Measurements from ENCODE around the gene YWHAH. TPM values are rescaled to one million over a fixed set of nuclear protein-coding genes. Genes with fewer than 3 reads are reported as not detected.
A peak's percentile ranks its signal among the peaks of the same experiment; 100 is the strongest.

YWHAH gene
- total and polyA plus RNA-seq, 2 donors (not counting 1 experiment from before 2014, with no cell fraction given): 32.6 to 51.1 TPM

GRCh38 chr22:31968022-31968421, 23.7 kb downstream of the YWHAH start:
- POLR2A ChIA-PET: no interaction called here
- DNase-seq: no peak
- H3K27me3 Mint-ChIP-seq: peaks cover 3% of the 10 kb centered on the region
- no peak overlapping the region for H3K4me3 ChIP-seq (ENCODE audit: control extremely low read depth in 1 of 5, extremely low read depth in 1 of 5, insufficient read depth in 1 of 5, low read depth in 2 of 5, low read length in 4 of 5)
- intact Hi-C loops (cut with micrococcal nuclease): no loop called here
- CTCF ChIA-PET: interaction anchor here (1.3 to 1.4 kb wide), 3 partner anchors 9 to 20 kb away, joined by 4 to 6 read pairs (median 5); no protein-coding TSS in a partner anchor
- H2AFZ ChIP-seq (ENCODE audit: insufficient read depth, low read depth, low read length, poor library complexity, severe bottlenecking): no peak overlapping the region
- no peaks in the 10 kb centered on the region for H3K36me3 ChIP-seq (replicated peaks in 1 of 2; ENCODE audit: control extremely low read depth in 1 of 2, control insufficient read depth in 1 of 2, extremely low read depth in 1 of 2, insufficient read depth in 2 of 2, low read length in 1 of 2)
- H3K4me2 ChIP-seq (replicated peaks; ENCODE audit: low read depth, low read length, poor library complexity, severe bottlenecking): no peak overlapping the region
- TF ChIP-seq CTCF (IDR thresholded peaks at IDR 0.05) (no peak), EZH2 (IDR thresholded peaks at IDR 0.05; ENCODE audit: borderline replicate concordance, insufficient read depth, low read depth, low read length, poor library complexity, severe bottlenecking) (no peak)
- H3K4me3 Mint-ChIP-seq: no peak overlapping the region
- H3K27ac Mint-ChIP-seq: no peak overlapping the region
- WGBS (ENCODE audit: insufficient coverage): no CpG with 5 or more reads among the region's 9 CpGs
- H3K4me1 Mint-ChIP-seq: peaks cover 19% of the 10 kb centered on the region
- peaks cover 0 to 4% (median 0%) of the 10 kb centered on the region in 4 experiments for H3K27me3 ChIP-seq (replicated peaks in 1 of 4; ENCODE audit: control extremely low read depth in 1 of 4, control insufficient read depth in 3 of 4, insufficient read depth in 4 of 4, low read length in 3 of 4)
- H3K4me1 ChIP-seq (ENCODE audit: control insufficient read depth in 2 of 2, insufficient read depth in 2 of 2, low read length in 2 of 2): peaks cover 16 to 21% of the 10 kb centered on the region in 2 donors
- ATAC-seq (ENCODE audit: low read depth): no peak
- H3K27ac ChIP-seq (ENCODE audit: low read length in 2 of 2): no peak overlapping the region
- H3K79me2 ChIP-seq (ENCODE audit: control insufficient read depth, insufficient read depth, low read length): no peaks in the 10 kb centered on the region
- H3K9me3 ChIP-seq (ENCODE audit: control extremely low read depth in 1 of 3, control insufficient read depth in 2 of 3, insufficient read depth in 1 of 3, low read length in 2 of 3): peaks cover 0 to 4% (median 0%) of the 10 kb centered on the region in 3 donors
- no peaks in the 10 kb centered on the region for H4K20me1 ChIP-seq (ENCODE audit: control insufficient read depth, insufficient read depth, low read length, poor library complexity, severe bottlenecking)
- no peaks in the 10 kb centered on the region for H3K9me3 Mint-ChIP-seq (ENCODE audit: insufficient read depth)
- no peak overlapping the region for H3K9ac ChIP-seq (ENCODE audit: low read length)

DNA sequence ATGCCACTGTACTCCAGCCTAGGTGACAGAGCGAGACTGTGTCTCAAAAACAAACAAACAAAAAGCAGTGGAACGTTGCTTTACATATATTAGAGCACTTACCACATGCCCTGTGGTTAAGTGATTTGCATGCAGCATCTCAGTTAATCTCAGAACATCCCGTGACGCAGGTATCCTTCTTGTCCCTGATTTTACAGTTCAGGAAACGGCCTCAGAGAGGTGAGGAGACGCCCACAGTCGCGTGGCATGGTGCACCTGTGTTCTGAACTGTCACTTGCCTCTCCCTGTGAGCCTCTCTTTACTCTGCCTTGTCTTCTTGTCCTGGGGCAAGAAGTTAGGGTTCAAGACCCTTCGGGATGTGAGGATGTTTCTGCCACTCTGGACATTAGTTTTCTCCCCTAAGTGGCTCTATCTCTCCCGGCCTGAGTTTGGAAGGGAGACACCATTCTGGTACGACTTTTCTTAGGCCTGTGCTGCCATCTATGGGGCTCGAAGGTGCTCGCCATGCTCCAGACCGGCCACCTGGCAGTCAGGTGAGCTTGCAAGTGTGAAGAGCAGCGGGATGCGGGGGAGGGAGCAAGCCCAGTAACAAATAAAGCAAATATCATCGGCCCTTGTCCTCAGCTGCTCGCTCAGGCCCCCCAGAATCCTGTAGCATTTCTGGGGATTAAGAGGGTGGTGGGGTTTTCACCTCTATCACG, 25.6 kb downstream of the YWHAH start:
- peak overlapping the region; percentile 41 for H3K27ac Mint-ChIP-seq
- peak overlapping the region; percentile 59 for H3K9ac ChIP-seq (ENCODE audit: low read length)
- WGBS (ENCODE audit: insufficient coverage): 23% methylated on average over 11 of the region's 19 CpGs
- intact Hi-C loops (cut with micrococcal nuclease): loop anchor here (1.0 kb wide), 2 partner anchors 26 to 308 kb away; partner anchors contain the start of genes PISD and YWHAH
- peaks cover 0 to 4% (median 0%) of the 10 kb centered on the region in 3 donors for H3K9me3 ChIP-seq (ENCODE audit: control extremely low read depth in 1 of 3, control insufficient read depth in 2 of 3, insufficient read depth in 1 of 3, low read length in 2 of 3)
- peaks cover 3% of the 10 kb centered on the region for H3K27me3 Mint-ChIP-seq
- no peaks in the 10 kb centered on the region for H3K36me3 ChIP-seq (replicated peaks in 1 of 2; ENCODE audit: control extremely low read depth in 1 of 2, control insufficient read depth in 1 of 2, extremely low read depth in 1 of 2, insufficient read depth in 2 of 2, low read length in 1 of 2)
- H3K4me3 Mint-ChIP-seq: peak overlapping the region; percentile 88
- ChIA-PET POLR2A (no interaction called here), CTCF (interaction anchor here (0.6 to 2.6 kb wide), 20 partner anchors 9 to 621 kb away, joined by 3 to 15 read pairs (median 4); partner anchors contain the start of gene FBXO7)
- peak overlapping the region; percentile 86 for H2AFZ ChIP-seq (ENCODE audit: insufficient read depth, low read depth, low read length, poor library complexity, severe bottlenecking)
- H3K27me3 ChIP-seq (replicated peaks in 1 of 4; ENCODE audit: control extremely low read depth in 1 of 4, control insufficient read depth in 3 of 4, insufficient read depth in 4 of 4, low read length in 3 of 4): peaks cover 0 to 4% (median 0%) of the 10 kb centered on the region in 4 experiments
- DNase-seq (peak; percentile 81), ATAC-seq (ENCODE audit: low read depth) (peak; percentile 51)
- peaks cover 19% of the 10 kb centered on the region for H3K4me1 Mint-ChIP-seq
- H4K20me1 ChIP-seq (ENCODE audit: control insufficient read depth, insufficient read depth, low read length, poor library complexity, severe bottlenecking): no peaks in the 10 kb centered on the region
- peak overlapping the region; percentile 94 for H3K4me2 ChIP-seq (replicated peaks; ENCODE audit: low read depth, low read length, poor library complexity, severe bottlenecking)
- peaks cover 16 to 21% of the 10 kb centered on the region in 2 donors for H3K4me1 ChIP-seq (ENCODE audit: control insufficient read depth in 2 of 2, insufficient read depth in 2 of 2, low read length in 2 of 2)
- peak overlapping the region in 4 of 5 experiments; percentile 33 to 72 (median 48) for H3K4me3 ChIP-seq (ENCODE audit: control extremely low read depth in 1 of 5, extremely low read depth in 1 of 5, insufficient read depth in 1 of 5, low read depth in 2 of 5, low read length in 4 of 5)
- no peaks in the 10 kb centered on the region for H3K79me2 ChIP-seq (ENCODE audit: control insufficient read depth, insufficient read depth, low read length)
- TF ChIP-seq CTCF (IDR thresholded peaks at IDR 0.05) (no peak), EZH2 (IDR thresholded peaks at IDR 0.05; ENCODE audit: borderline replicate concordance, insufficient read depth, low read depth, low read length, poor library complexity, severe bottlenecking) (no peak)
- no peaks in the 10 kb centered on the region for H3K9me3 Mint-ChIP-seq (ENCODE audit: insufficient read depth)
- H3K27ac ChIP-seq (ENCODE audit: low read length in 2 of 2): peak overlapping the region in 1 of 2 donors; percentile 9
